Adrenal gland (tissue), 12 donors: ENCODE data around the gene TEX264. TPM values are rescaled to one million over a fixed set of nuclear protein-coding genes. Genes with fewer than 3 reads are reported as not detected.

Source experiments
- DNase-seq, 7 donors: peaks; one replicate each; pipeline ENCODE4 v3.0.0-alpha.2; 2019 to 2020
- H3K27ac ChIP-seq, 5 donors: fragments of 200-600 bp; sonication (generic) in 4 of 5; 1 replicate in 3 of 5; 2 replicates in 2 of 5; pipeline versions ENCODE4 v1.5.1 to v1.8.0; 2016 to 2020; ENCODE audit warnings: mild to moderate bottlenecking in 1 of 5
- H3K27me3 ChIP-seq: fragments of 200-600 bp; 2 replicates; pipeline ENCODE4 v1.8.0; 2021
- H3K36me3 ChIP-seq, 2 donors: fragments of 200-600 bp; replicated peaks in 1 of 2; 1 replicate in 1 of 2; 2 replicates in 1 of 2; pipeline versions ENCODE4 v1.5.1 to v1.8.0; 2018 to 2022
- H3K4me1 ChIP-seq, 2 donors: fragments of 200-600 bp; replicated peaks in 1 of 2; 1 replicate in 1 of 2; 2 replicates in 1 of 2; pipeline versions ENCODE4 v1.5.1 to v1.8.0; 2018 to 2021
- H3K4me3 ChIP-seq, 4 donors: fragments of 200-600 bp; sonication (generic) in 3 of 4; one replicate each; pipeline ENCODE4 v1.5.1; 2016 to 2018
- H3K9me3 ChIP-seq, 3 donors: fragments of 200-600 bp; sonication (generic) in 1 of 3; replicated peaks in 1 of 3; 1 replicate in 2 of 3; 2 replicates in 1 of 3; pipeline versions ENCODE4 v1.5.1 to v1.8.0; 2016 to 2021
- POLR2A ChIP-seq, 2 donors: fragments of 450-650 bp; IDR thresholded peaks; one replicate each; pipeline ENCODE4 v1.6.1; 2017; ENCODE audit warnings: antibody characterized with exemption in 2 of 2, mild to moderate bottlenecking in 2 of 2, moderate library complexity in 1 of 2
- WGBS, 4 donors: extraction: QIAGEN DNeasy Blood & Tissue Kit in 2 of 4; methylation state at CpG; one replicate each; pipeline versions ENCODE4 v1.1.5 to v1.1.7; 2013 to 2017; 5-methylcytosine and 5-hydroxymethylcytosine counted together
- intact Hi-C, 2 donors: fragments of 100-400 bp; cut with DNase I; formaldehyde crosslinking; loops; one replicate each; pipeline versions ENCODE4 v1.14.1 to v1.15.0; 2022 to 2023
- polyA plus RNA-seq, 3 donors: library from polyadenylated mRNA; stranded (reverse); fragments of 200-250 nt in 2 of 3; fragments of 350-450 nt in 1 of 3; fragmentation: Illumina TruSeq in 1 of 3; extraction: RNeasy Lipid Tissue Mini Kit (QIAGEN cat#74804) in 1 of 3; gene quantifications; one replicate each; pipeline ENCODE4 v1.2.3, GENCODE V29; 2013 to 2014
- total RNA-seq, 9 donors: library from RNA; depleted of rRNA in 4 of 9; stranded (reverse); fragments of >200 nt in 4 of 9; fragments of 120-200 nt in 1 of 9; fragmentation: NEBNext Ultra II Directional in 1 of 9; extraction: Animal tissue kit (Norgen Biotek cat#: 25700) in 1 of 9; gene quantifications; one replicate each; pipeline versions ENCODE4 v1.1.0 to v1.2.4, GENCODE V29; 2013 to 2023
- TF ChIP-seq, protein P1 (sequence below), 6 experiments: fragments of 450-650 bp in 4 of 6; fragments of 200-600 bp in 2 of 6; sonication (generic) in 1 of 6; IDR thresholded peaks; 1 replicate in 5 of 6; 2 replicates in 1 of 6; pipeline versions ENCODE4 v1.5.1 to v1.8.0; 2016 to 2021; ENCODE audit warnings: antibody characterized with exemption in 6 of 6, mild to moderate bottlenecking in 2 of 6, moderate library complexity in 1 of 6
- donor health status: healthy with polysubstance abuse.
- donor health status: Bipolar disorder and iron deficiency.
- donor health status: DM: yes; HTN: yes; CAD: no.
- donor health status: DM: no; HTN: no; CAD: no.
- donor health status: DM: no; HTN: no; CAD: no.
- donor health status: DM: yes; HTN: yes; CAD: no.

Gene TEX264
- total and polyA plus RNA-seq, 12 donors = 64.7 to 207 (median 125) TPM

DNA sequence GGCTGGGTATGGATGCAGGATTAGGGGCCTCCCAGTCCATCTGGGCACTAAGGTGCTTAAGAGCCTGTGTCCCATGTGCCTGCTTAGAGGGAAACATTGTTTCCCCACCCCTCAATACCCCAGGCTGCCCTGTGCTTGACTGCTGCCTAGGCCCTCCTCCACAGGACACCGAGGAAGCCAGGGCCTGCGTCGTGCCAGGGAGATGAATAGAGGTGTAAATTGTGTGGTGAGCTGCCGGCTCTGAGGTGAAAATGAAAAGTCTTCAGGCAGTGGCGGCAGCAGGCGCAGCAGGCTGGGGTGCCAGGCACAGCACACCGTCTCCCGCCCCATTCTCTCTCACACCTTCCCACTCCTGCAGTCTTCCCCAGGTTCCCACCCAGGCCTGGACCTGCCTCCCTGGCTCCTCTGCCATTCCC lies 21.9 kb downstream of the TEX264 start:
- H3K9me3 ChIP-seq = no peaks in the 10 kb centered on the region
- intact Hi-C loops = no loop called here
- 92 to 95% (median 94%) methylated on average over 5 to 8 of the region's 8 CpGs for WGBS, 4 donors
- H3K27me3 ChIP-seq = no peaks in the 10 kb centered on the region
- peaks cover 0 to 19% of the 10 kb centered on the region in 2 donors for H3K36me3 ChIP-seq
- TF ChIP-seq, protein P1, sequence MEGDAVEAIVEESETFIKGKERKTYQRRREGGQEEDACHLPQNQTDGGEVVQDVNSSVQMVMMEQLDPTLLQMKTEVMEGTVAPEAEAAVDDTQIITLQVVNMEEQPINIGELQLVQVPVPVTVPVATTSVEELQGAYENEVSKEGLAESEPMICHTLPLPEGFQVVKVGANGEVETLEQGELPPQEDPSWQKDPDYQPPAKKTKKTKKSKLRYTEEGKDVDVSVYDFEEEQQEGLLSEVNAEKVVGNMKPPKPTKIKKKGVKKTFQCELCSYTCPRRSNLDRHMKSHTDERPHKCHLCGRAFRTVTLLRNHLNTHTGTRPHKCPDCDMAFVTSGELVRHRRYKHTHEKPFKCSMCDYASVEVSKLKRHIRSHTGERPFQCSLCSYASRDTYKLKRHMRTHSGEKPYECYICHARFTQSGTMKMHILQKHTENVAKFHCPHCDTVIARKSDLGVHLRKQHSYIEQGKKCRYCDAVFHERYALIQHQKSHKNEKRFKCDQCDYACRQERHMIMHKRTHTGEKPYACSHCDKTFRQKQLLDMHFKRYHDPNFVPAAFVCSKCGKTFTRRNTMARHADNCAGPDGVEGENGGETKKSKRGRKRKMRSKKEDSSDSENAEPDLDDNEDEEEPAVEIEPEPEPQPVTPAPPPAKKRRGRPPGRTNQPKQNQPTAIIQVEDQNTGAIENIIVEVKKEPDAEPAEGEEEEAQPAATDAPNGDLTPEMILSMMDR (IDR thresholded peaks at IDR 0.05) = no peak
- no peak for TF ChIP-seq POLR2A (IDR thresholded peaks at IDR 0.05)
- H3K4me1 ChIP-seq = no peaks in the 10 kb centered on the region
- no peak for DNase-seq
- no peak overlapping the region for H3K27ac ChIP-seq
- H3K4me3 ChIP-seq = no peak overlapping the region

DNA sequence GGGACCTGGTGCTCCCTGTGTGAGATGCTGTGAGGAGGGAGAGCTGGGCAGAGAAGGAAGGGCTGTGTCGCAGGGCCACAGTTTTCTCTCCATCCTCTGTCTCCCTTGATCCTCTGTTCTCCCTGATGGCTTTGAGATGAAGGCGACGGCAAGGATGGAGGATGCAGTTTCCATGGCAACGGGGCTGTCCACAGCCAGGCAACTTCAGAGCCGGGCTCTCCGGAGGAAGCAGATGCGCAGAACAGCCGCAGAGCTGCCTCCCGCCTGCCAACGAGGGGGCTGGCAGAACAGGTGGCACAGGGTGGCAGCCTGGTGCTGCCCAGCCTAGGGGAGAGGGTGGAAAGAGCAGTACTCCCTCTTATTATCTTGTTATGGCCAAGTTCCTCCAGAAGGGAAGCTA lies 25.9 kb downstream of the TEX264 start:
- H3K9me3 ChIP-seq = no peaks in the 10 kb centered on the region
- H3K27me3 ChIP-seq = no peaks in the 10 kb centered on the region
- no peak for DNase-seq
- no peak overlapping the region for H3K4me3 ChIP-seq
- H3K27ac ChIP-seq = no peak overlapping the region
- no peaks in the 10 kb centered on the region for H3K4me1 ChIP-seq
- no peak for TF ChIP-seq POLR2A (IDR thresholded peaks at IDR 0.05)
- TF ChIP-seq, protein P1 (IDR thresholded peaks at IDR 0.05) = no peak
- peaks cover 0 to 47% of the 10 kb centered on the region in 2 donors for H3K36me3 ChIP-seq
- intact Hi-C loops = no loop called here
- WGBS, 4 donors = 78 to 97% (median 94%) methylated on average over 5 to 10 of the region's 10 CpGs

DNA sequence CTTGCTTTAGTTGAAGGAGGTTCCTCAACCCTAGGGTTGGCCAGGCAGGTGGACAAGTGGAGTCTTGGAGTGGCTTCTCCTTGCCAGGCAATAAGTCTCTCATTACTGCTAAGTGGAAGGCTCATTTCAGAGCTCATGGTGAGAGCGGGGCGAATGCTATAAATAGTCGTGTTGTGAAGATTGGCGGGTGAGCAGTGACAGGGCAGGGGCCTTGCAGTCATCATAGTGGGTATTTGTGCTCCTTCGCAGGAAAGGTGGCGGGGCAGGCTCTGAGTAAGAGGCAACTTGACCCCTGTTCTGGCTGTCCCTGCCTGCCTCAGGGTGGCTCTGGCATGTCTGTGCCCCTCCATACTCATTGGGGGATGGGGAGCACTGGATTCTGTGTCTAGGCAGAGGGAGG lies 27.2 kb downstream of the TEX264 start:
- intact Hi-C loops = no loop called here
- H3K27me3 ChIP-seq = no peaks in the 10 kb centered on the region
- no peak for TF ChIP-seq POLR2A (IDR thresholded peaks at IDR 0.05)
- TF ChIP-seq, protein P1 (IDR thresholded peaks at IDR 0.05) = no peak
- DNase-seq = no peak
- WGBS, 4 donors = 91 to 98% (median 96%) methylated on average over 6 of the region's 6 CpGs
- H3K4me3 ChIP-seq = no peak overlapping the region
- H3K27ac ChIP-seq = no peak overlapping the region
- no peaks in the 10 kb centered on the region for H3K4me1 ChIP-seq
- H3K36me3 ChIP-seq = peaks cover 0 to 47% of the 10 kb centered on the region in 2 donors
- no peaks in the 10 kb centered on the region for H3K9me3 ChIP-seq

DNA sequence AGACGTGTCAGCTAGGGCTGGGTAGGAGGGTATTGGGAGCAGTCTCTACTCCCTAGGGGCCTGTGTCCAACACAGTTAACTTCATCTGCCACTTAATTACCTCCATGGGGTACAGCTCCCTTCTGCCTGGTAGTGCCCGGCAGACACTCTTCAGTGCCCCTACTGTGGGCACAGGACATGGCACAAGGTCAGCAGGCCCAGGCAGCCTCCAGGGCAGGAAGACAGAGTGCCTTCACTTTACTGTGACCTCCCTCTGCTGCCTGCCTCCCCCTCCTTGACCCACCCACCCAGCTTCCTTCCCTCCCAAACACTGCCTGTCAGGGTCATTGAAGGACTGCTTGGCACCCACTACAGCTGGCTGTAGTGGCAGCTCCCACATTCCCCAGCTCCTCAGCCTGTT lies 29.4 kb downstream of the TEX264 start:
- Histone ChIP-seq H3K27me3 (no peaks in the 10 kb centered on the region), H3K4me1 (no peaks in the 10 kb centered on the region), H3K36me3 (peaks cover 0 to 55% of the 10 kb centered on the region in 2 donors), H3K9me3 (no peaks in the 10 kb centered on the region), H3K27ac (no peak overlapping the region), H3K4me3 (no peak overlapping the region)
- intact Hi-C loops = no loop called here
- TF ChIP-seq, protein P1 (IDR thresholded peaks at IDR 0.05) = no peak
- no peak for TF ChIP-seq POLR2A (IDR thresholded peaks at IDR 0.05)
- DNase-seq = no peak
- 78 to 100% (median 91%) methylated on average over 1 to 2 of the region's 2 CpGs for WGBS, 4 donors
